Measurements from ENCODE around the gene CELF1.

DNA sequence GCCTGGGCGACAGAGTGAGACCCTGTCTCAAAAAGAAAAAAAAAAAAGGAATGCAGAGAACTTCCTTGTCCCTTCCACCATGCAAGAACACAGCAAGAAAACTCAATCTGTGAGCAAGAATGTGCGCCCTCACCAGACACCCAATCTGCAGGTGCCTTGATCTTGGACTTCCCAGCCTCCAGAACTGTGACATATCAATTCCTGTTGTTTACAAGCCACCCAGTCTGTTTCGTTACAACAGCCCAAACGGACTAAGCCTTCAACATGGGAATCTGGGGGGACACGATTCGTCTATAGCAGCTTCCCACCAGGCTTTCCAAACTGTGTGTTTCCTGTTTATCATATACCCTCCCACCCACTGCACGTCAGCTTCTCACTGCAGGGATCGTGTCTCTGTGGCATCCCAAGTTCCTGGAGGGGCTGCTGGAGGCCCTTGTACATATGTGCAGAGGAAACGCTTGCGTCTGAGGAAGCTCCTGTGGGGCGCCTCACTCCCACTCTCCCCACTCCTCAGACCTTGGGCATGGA, 115.7 kb downstream of the CELF1 start:
- TF ChIP-seq, protein P1, sequence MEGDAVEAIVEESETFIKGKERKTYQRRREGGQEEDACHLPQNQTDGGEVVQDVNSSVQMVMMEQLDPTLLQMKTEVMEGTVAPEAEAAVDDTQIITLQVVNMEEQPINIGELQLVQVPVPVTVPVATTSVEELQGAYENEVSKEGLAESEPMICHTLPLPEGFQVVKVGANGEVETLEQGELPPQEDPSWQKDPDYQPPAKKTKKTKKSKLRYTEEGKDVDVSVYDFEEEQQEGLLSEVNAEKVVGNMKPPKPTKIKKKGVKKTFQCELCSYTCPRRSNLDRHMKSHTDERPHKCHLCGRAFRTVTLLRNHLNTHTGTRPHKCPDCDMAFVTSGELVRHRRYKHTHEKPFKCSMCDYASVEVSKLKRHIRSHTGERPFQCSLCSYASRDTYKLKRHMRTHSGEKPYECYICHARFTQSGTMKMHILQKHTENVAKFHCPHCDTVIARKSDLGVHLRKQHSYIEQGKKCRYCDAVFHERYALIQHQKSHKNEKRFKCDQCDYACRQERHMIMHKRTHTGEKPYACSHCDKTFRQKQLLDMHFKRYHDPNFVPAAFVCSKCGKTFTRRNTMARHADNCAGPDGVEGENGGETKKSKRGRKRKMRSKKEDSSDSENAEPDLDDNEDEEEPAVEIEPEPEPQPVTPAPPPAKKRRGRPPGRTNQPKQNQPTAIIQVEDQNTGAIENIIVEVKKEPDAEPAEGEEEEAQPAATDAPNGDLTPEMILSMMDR (IDR thresholded peaks at IDR 0.05), result no peak
- TF ChIP-seq POLR2AphosphoS5 (IDR thresholded peaks at IDR 0.05), result no peak

Measured in esophagus muscularis mucosa (tissue), 3 donors.